K562 (cell line): Measurements from ENCODE around the gene SIKE1. TPM values are rescaled to one million over a fixed set of nuclear protein-coding genes. Genes with fewer than 3 reads are reported as not detected.

Source experiments
- ARID3A ChIP-seq: IDR thresholded peaks from 2 replicates; pipeline ENCODE4 v1.6.1; 2012; ENCODE audit warnings: low read depth, low read length, improper control_type of control experiment, borderline replicate concordance
- CC2D1A ChIP-seq: fragments of 450-650 bp; IDR thresholded peaks from 2 replicates; pipeline ENCODE4 v1.6.1; 2017; ENCODE audit warnings: mild to moderate bottlenecking
- CHAMP1 ChIP-seq: fragments of 450-650 bp; IDR thresholded peaks from 2 replicates; pipeline ENCODE4 v1.6.1; 2016; ENCODE audit warnings: mild to moderate bottlenecking
- CUX1 ChIP-seq: fragments of 200-800 bp; sonication (Bioruptor generic); IDR thresholded peaks from 2 replicates; pipeline ENCODE4 v1.6.1; 2016; ENCODE audit warnings: missing genetic modification characterization, missing compliant biosample characterization
- ELK1 ChIP-seq: sonication (generic); formaldehyde crosslinking; IDR thresholded peaks from 2 replicates; pipeline ENCODE4 v1.8.1; 2022; ENCODE audit warnings: missing genetic modification reagents
- ERF ChIP-seq: fragments of 450-650 bp; formaldehyde crosslinking; IDR thresholded peaks from 2 replicates; pipeline ENCODE4 v1.4.0; 2020; ENCODE audit warnings: mild to moderate bottlenecking, mixed read lengths
- HMG20A ChIP-seq: fragments of 450-650 bp; formaldehyde crosslinking; conservative IDR thresholded peaks from 2 replicates; pipeline ENCODE4 v1.4.0; 2020; ENCODE audit warnings: mild to moderate bottlenecking, mixed read lengths
- MTA1 ChIP-seq: fragments of 450-650 bp; IDR thresholded peaks from 2 replicates; pipeline ENCODE4 v1.6.1; 2017; ENCODE audit warnings: borderline replicate concordance
- PHF21A ChIP-seq: fragments of 450-650 bp; IDR thresholded peaks from 2 replicates; pipeline ENCODE4 v1.6.1; 2017; ENCODE audit warnings: low read depth, borderline replicate concordance
- SRSF7 ChIP-seq: fragments of 200-400 bp; formaldehyde crosslinking; optimal IDR thresholded peaks from 2 replicates; pipeline ENCODE3; 2017; ENCODE audit warnings: mild to moderate bottlenecking, low read depth, low read length
- TEAD1 ChIP-seq, 2 experiments: fragments of 450-650 bp in 1 of 2; sonication (generic) in 1 of 2; formaldehyde crosslinking; IDR thresholded peaks; 2 replicates each; pipeline versions ENCODE4 v1.4.0 to v1.8.0; 2020 to 2022; ENCODE audit warnings: mild to moderate bottlenecking in 2 of 2, missing genetic modification reagents in 1 of 2
- TFAM ChIP-seq: fragments of 250-450 bp; sonication (Bioruptor Pico); conservative IDR thresholded peaks from 2 replicates; pipeline ENCODE4 v1.5.0; 2021; ENCODE audit warnings: mild to moderate bottlenecking, moderate library complexity
- ZNF174 ChIP-seq: fragments of 250-450 bp; sonication (Bioruptor Pico); IDR thresholded peaks from 2 replicates; pipeline ENCODE4 v1.4.0; 2020; ENCODE audit warnings: mild to moderate bottlenecking
- polyA plus RNA-seq, 8 experiments: library from polyadenylated mRNA; depleted of rRNA in 4 of 8; stranded (reverse) in 5 of 8; unstranded in 3 of 8; fragments of >200 nt; fragmentation: Nextera tagmentation in 2 of 8; fragmentation: Illumina TruSeq in 1 of 8; extraction: Ambion mirVana in 2 of 8; extraction: Trizol in 1 of 8; gene quantifications; 2 replicates each; pipeline versions ENCODE4 v1.2.1 to v1.2.3, GENCODE V29; 2011 to 2014; ENCODE audit warnings: inconsistent platforms in 1 of 8, missing spikeins in 1 of 8
- total RNA-seq, 7 experiments: library from RNA; depleted of rRNA in 6 of 7; stranded (reverse); fragments of >200 nt in 6 of 7; fragmentation: Illumina TruSeq in 2 of 7; extraction: Trizol in 2 of 7; gene quantifications; 2 replicates each; pipeline versions ENCODE4 v1.2.1 to v1.2.3, GENCODE V29; 2011 to 2021; ENCODE audit warnings: low replicate concordance in 1 of 7

The SIKE1 gene
- total and polyA plus RNA-seq, 9 of the 15 experiments (the other 6 are each of a cell fraction or from before 2014, with no cell fraction given) = 21.8 to 144 (median 76.3) TPM

- TF ChIP-seq SRSF7 = no peak
- no peak for TF ChIP-seq ZNF174
- TF ChIP-seq ERF (CRISPR knock-in tag) = no peak
- no peak for TF ChIP-seq CHAMP1
- no peak for TF ChIP-seq ARID3A
- no peak for TF ChIP-seq PHF21A
- no peak for TF ChIP-seq CUX1 (CRISPR knock-in tag)
- no peak for TF ChIP-seq TFAM (CRISPR knock-in tag)
- TF ChIP-seq CC2D1A = no peak
- no peak for TF ChIP-seq MTA1
- TF ChIP-seq HMG20A = no peak
- no peak for TF ChIP-seq TEAD1 (CRISPR knock-in tag; IDR thresholded peaks at IDR 0.05)
- no peak for TF ChIP-seq ELK1 (CRISPR knock-in tag)
Measured at GRCh38 chr1:114737314-114737849, 43.1 kb downstream of the SIKE1 start (continued).
